ENCODE results near the gene HYAL3. TPM values are rescaled to one million over a fixed set of nuclear protein-coding genes. Genes with fewer than 3 reads are reported as not detected.

HYAL3 gene
- total and polyA plus RNA-seq, 8 donors = 1.3 to 7.9 (median 4.4) TPM; not detected in 2

DNA sequence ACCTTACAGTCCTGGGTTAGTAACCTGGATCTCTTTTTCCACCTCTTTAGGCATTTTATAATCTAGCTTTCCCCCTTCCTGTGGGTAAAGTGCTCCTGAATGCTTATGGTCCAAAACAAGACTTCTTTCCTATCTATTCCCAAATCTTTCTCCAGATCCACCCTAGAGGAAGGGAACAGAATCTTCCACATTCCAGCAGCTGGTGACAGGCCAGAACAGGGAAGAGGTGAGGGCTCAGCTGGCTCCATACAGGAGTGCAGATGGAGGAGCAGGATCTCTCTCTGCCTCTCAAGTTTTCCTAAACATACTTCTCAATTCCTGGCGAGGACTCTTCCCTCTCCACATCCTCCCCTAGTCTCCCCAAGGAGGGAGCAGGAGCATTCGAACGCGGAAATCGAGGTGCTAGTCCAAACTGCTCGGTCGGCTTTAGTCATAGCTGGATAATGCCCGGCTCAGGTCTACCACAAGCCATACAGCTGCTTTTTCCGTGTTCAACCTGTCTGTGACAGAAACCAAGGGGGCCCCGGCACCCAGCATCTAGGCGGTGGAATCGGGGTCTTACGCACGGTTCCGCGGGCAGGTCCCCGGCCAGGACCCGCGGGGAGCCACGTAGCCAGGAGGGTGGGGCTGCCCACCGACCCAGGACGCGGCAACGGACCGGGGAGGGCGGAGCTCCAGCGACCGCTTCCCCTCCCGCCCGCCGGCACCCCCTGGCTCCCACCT lies 37.4 kb upstream of the HYAL3 start:
- Histone ChIP-seq H3K4me3 (peak overlapping the region; percentile 63 to 92 (median 68)), H3K27ac (peak overlapping the region; percentile 96 to 99 (median 96)), H3K36me3 (peaks cover 9 to 19% (median 10%) of the 10 kb centered on the region in 4 donors), H3K9me3 (no peaks in the 10 kb centered on the region), H3K27me3 (no peaks in the 10 kb centered on the region), H3K4me1 (peaks cover 65 to 88% (median 77%) of the 10 kb centered on the region in 4 donors)
- 0 to 2% (median 1%) methylated on average over 11 to 31 of the region's 31 CpGs for WGBS, 5 donors
- TF ChIP-seq POLR2AphosphoS5 (IDR thresholded peaks at IDR 0.05) = no peak
- no peak for TF ChIP-seq CTCF (IDR thresholded peaks at IDR 0.05)
- no peak for TF ChIP-seq EP300 (IDR thresholded peaks at IDR 0.05)
- no peak for TF ChIP-seq POLR2A (IDR thresholded peaks at IDR 0.05)
- DNase-seq = peak in 1 of 2 donors; percentile 44
- intact Hi-C loops (cut with DNase I; ENCODE audit: low total_unique reads) = no loop called here

DNA sequence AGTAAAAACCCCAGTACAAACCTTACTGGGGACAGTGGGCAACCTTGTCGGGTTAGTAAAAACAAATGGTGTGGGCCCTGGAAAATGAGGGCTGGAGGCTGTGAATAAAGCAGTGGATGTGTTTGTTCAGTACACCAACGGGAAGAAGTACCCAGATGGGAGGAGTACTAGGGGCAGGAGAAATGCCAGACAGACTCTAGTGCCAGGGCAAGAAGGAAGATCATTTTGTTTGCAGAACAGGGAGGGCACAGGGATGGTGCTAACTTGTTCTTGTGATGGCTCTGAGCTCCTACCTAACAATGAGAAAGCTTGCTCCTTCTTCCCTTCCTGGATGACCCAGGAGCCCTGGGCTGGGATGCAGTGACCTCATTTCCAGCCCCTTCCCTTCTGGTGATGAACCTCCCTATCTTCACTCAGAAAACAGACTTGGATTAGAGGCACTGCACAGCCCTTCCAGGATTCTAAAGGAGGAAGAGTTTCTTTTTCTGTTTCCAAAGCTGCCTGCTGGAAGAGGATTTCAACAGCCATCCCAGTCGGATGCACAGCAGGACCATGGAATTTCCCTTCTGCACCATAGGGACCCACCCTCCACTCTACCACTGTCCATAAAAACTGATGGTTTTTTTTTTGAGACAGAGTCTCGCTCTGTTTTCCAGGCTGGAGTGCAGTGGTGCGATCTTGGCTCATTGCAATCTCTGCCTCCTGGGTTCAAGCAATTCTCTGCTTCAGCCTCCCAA lies 35.3 kb upstream of the HYAL3 start:
- H3K9me3 ChIP-seq = no peaks in the 10 kb centered on the region
- H3K4me3 ChIP-seq = no peak overlapping the region
- 53 to 60% (median 55%) methylated on average over 5 of the region's 5 CpGs for WGBS, 5 donors
- intact Hi-C loops (cut with DNase I; ENCODE audit: low total_unique reads) = no loop called here
- peaks cover 30 to 40% (median 31%) of the 10 kb centered on the region in 4 donors for H3K36me3 ChIP-seq
- DNase-seq = no peak
- peaks cover 45 to 67% (median 56%) of the 10 kb centered on the region in 4 donors for H3K4me1 ChIP-seq
- H3K27me3 ChIP-seq = no peaks in the 10 kb centered on the region
- no peak for TF ChIP-seq POLR2A (IDR thresholded peaks at IDR 0.05)
- no peak for TF ChIP-seq EP300 (IDR thresholded peaks at IDR 0.05)
- no peak for TF ChIP-seq CTCF (IDR thresholded peaks at IDR 0.05)
- no peak for TF ChIP-seq POLR2AphosphoS5 (IDR thresholded peaks at IDR 0.05)
- H3K27ac ChIP-seq = peak overlapping the region; percentile 42 to 99 (median 96)

- 53 to 67% (median 61%) methylated on average over 8 to 12 of the region's 12 CpGs for WGBS, 5 donors
- Histone ChIP-seq H3K9me3 (no peaks in the 10 kb centered on the region), H3K36me3 (peaks cover 33 to 44% (median 36%) of the 10 kb centered on the region in 4 donors), H3K27ac (peak overlapping the region; percentile 42 to 99 (median 96)), H3K4me1 (peaks cover 45 to 67% (median 55%) of the 10 kb centered on the region in 4 donors), H3K4me3 (no peak overlapping the region), H3K27me3 (no peaks in the 10 kb centered on the region)
- intact Hi-C loops (cut with DNase I; ENCODE audit: low total_unique reads) = no loop called here
- TF ChIP-seq CTCF (IDR thresholded peaks at IDR 0.05) (no peak), EP300 (IDR thresholded peaks at IDR 0.05) (no peak), POLR2AphosphoS5 (IDR thresholded peaks at IDR 0.05) (peak in 2 of 3 donors; percentile 3 to 40)
- DNase-seq = peak in 1 of 2 donors; percentile 79
Observed at GRCh38 chr3:50333744-50334328, 34.6 kb upstream of the HYAL3 start.

- TF ChIP-seq CTCF (IDR thresholded peaks at IDR 0.05) (no peak), POLR2AphosphoS5 (IDR thresholded peaks at IDR 0.05) (no peak), EP300 (IDR thresholded peaks at IDR 0.05) (no peak), POLR2A (IDR thresholded peaks at IDR 0.05) (no peak)
- Histone ChIP-seq H3K9me3 (no peaks in the 10 kb centered on the region), H3K27me3 (no peaks in the 10 kb centered on the region), H3K36me3 (peaks cover 33 to 46% (median 40%) of the 10 kb centered on the region in 4 donors), H3K4me3 (no peak overlapping the region), H3K4me1 (peaks cover 44 to 74% (median 59%) of the 10 kb centered on the region in 4 donors), H3K27ac (no peak overlapping the region)
- intact Hi-C loops (cut with DNase I; ENCODE audit: low total_unique reads) = no loop called here
- WGBS, 5 donors = 86 to 96% (median 95%) methylated on average over 14 to 19 of the region's 19 CpGs
- DNase-seq = no peak
Observed at GRCh38 chr3:50331364-50331907, 32.2 kb upstream of the HYAL3 start.
